Activated CD4-positive, CD25-positive, alpha-beta regulatory T cell (primary cell): Measurements from ENCODE around the gene EIF2A.
"Not testable (repeated sequence)": the region's sequence is repeated elsewhere in the genome, so short reads cannot be mapped to it uniquely, and the experiment has no call there.

Experiments
- DNase-seq, 4 experiments: peaks; one replicate each; lab custom pipeline; 2025; lab: John Stamatoyannopoulos, UW

Gene EIF2A

DNA sequence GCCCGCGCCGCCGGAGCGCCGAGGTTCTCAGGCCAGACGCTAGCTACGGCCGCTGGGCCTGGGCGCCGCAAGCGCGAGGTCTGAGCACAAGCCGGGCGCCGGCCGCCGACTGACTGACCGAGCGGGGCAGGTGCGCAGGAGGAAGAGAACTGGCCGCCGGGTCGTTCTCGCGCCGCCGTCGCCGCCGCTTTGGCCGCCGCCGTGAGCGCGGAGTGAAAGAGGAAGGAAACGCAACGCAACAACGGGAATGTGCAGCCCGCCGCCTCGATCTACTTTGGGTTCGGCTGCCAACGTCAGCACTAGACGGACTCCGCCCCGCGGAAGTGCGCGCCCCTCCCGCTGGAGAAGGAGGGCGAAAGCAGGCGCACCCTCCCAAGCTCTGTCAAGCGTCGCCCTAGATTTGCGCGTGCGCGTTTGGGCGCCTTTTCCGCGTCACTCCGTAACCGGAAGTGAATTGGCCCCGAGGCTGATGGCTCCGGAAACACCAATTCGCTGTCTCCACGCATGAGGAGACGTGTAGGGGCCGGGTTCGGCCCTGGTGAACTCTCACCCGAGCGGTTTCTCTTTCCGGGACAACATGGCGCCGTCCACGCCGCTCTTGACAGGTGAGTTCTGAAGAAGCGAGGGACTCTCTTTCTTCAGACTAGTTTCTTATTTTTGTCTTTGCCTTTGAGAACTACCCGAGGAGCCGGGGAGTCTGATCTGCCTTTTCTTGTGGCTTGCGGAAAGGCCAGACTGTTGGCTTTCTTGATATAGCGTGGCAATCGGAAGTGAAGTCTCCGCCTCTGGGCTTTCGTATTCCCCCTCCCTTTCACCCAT, at the start of gene EIF2A, which contains the start of gene SERP1:
TSS of gene EIF2A (plus strand) at position 562 of the 819 bp plus-strand sequence. CDS start at position 578, 16 bp downstream.
TSS of gene SERP1 (minus strand) at position 271 of the 819 bp plus-strand sequence. CDS start 361 bp downstream, outside the sequence.
- peak; percentile 96 to 98 (median 98) for DNase-seq

DNA sequence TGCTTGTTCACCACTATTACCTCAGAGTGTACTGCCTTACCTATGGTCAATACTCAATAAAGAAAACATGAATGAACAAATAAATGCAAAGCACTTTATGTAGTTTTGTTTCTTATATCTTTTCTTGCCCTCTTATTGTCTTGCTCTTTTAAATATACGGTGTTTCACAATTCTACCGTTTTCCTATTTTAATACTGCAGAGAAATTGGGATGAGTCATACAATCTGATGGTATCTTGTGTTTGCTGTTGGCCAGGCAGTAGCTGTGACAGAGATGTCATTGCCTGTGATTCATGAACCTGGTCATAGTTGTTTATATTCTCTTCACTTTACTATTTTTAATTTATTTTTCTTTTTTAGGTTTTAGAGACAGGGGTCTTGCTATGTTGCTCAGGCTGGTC, 48.6 kb upstream of the EIF2A start:
- no peak for DNase-seq

DNA sequence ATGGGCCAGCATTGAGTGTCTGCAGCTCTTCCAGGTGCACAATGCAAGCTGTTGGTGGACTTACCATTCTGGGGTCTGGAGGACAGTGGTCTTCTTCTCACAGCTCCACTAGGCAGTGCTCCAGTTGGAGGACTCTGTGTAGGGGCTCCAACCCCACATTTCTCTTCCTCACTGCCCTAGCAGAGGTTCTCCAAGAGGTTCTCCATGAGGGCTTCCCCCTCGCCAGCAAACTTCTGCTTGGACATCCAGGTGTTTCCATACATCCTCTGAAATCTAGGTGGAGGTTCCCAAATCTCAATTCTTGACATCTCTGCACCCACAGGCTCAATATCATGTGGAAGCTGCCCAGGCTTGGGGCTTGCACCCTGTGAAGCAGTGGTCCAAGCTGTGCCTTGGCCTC, 45.6 kb upstream of the EIF2A start:
- not testable (repeated sequence) for DNase-seq

DNA sequence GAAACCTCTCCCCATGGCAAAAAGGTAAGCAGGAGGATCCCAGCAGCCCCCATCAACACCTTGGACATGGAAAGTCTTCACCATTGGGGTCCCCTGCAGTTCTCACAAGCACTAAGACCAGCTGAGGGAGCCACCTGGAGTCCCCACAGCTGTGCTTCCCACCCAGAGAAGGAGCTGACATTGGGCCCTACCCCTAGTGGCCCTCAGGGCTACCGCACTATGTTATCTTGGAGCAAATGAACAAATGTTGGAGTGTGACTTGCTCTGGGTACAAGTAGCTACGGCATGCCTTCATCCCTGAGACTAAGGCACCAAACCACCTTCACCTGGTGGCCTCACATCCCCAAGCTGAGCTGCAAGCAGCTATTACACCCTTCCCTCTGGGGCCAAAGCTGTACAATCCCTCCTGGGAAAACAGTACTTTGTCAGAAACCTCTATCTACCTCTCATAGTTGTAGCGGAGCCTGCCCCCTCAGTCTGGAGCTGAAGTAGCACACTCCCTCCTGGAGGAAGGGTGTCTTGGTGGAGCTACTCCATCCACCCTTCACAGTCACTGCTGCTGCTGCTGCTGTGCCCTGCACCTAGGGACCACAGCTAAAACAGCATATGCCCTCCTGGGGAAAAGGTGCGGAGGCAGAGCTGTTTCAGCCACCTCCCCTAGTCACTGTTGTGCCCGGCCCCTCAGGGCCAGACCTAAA, 43.0 kb upstream of the EIF2A start:
- no peak for DNase-seq

DNA sequence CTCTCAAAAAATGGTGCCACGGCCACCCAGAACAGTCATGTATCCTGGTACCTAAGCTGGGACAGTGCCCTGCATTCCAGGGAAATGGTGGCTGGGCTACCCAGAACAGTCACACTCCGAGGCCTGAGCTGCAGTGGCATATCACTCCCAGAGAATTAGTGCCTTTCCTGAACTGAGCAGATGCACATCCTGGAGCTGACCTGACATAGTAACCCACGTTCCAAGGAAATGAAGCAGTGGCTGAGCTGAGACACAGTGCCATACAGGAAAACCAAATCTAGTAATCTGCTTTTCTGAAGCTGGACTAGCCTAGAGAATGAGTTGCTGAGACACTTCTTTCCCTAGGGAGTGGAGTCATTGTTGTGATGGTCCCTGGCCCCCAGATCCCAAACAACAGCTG, 42.1 kb upstream of the EIF2A start:
- DNase-seq: no peak

DNA sequence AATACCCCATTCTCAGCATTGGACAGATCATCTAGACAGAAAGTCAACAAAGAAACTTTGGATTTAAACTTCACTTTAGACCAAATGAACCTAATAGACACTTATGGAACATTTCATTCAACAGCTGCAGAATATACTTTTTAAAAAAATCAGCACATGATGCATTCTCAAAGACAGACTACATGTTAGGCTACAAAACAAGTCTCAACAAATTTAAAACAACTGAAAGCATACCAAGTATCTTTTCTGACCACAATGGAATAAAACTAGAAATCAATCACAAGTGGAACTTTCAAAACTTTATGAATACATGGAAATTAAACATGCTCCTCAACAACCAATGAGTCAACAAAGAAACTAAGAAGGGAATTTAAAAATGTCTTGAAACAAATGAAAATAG, 38.2 kb upstream of the EIF2A start:
- DNase-seq: no peak

DNA sequence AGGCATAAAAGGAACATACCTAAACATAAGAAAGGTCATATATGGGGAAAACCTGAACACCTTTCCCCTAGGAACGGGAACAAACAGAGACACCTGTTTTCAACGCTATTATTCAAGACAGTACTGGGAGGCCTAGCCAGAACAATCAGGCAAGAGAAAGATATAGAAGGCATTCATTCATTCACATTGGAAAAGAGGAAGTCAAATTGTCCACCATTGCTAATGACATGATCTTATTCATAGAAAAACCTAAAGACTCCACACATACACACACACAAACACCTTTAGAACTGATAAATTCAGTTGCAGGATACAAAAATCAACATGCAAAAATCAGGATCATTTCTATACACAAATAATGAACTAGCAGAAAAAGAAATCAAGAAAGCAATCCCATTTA, 36.8 kb upstream of the EIF2A start:
- DNase-seq: no peak

DNA sequence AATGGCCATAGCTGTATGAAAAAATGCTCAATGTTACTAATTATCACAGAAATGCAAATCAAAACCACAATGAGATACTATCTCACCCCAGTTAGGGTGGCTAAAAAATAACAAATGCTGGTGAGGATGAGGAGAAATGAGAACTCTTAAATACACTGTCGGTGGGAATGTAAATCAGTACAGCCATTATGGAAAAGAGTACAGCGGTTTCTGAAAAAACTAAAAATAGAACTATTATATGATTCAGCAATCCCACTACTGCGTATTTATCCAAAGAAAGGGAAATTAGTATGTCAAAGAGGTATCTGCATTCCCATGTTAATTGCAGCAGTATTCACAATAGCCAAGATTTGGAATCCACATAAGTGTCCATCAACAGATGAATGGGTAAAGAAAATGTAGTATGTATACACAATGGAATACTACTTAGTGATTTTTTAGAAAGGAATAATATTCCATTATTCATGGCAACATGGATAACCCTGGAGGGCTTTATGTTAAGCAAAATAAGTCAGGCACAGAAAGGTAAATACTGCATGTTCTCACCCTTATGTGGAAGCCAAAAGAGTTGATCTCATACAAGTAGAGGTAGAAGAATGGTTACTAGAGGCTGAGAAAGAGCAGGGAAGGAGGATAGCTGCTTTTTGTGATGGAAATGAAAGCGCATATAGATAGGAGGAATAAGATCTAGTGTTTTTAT, 35.3 kb upstream of the EIF2A start:
- no peak for DNase-seq

DNA sequence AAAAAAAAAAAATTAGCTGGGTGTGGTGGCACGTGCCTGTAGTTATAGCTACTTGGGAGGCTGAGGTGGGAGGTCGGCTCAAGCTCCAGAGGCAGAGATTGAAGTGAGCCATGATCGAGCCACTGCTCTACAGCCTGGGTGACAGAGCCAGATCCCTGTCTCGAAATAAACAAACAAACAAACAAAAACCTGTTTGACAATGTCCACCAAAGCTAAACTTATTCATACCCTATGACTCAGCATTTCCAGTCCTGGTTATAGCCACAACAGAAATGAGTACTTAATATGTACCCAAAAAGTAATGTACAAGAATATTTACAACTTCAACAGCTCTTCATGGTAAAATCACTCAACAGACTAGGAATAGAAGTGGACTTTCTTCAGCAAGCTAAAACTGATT, 31.4 kb upstream of the EIF2A start:
- DNase-seq: no peak

DNA sequence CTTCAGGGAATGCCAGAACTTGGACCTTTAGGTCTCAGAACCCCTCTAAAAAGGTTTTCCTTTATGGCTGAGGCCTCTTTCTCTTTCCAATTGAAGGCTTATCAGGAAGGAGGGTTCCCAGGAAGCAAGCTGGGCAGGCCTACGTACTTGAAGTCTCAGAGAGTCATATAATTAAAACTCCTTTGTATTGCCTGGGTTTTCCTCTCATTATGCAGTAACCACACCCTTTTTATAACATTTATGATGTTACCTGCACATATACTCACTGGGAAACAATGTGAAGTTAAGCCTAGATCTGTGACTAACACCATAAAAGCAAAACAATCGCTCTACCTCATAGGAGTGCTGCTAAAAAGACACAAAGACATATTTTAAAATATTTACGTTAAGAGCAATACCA, 27.6 kb upstream of the EIF2A start:
- DNase-seq: no peak

DNA sequence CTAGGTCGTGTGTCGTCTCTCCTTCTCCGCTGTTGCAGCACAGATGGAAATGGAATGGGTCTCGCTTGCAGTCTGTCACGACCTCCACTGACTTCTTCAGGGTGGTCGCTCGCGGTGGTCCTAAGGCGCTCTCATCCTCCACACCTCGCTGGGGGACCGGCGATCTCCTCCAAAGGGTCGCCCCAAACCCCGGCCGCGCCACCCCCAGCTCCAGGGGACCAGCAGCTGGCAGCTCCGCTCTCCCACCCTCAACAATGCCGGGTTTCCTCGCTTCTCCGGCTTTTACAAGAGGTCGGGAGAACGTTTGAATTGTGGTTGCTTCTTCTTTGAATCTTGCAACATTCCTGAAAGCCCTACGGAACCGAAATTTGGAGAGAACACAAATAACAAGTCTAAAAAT, 26.2 kb upstream of the EIF2A start:
- DNase-seq: no peak

DNA sequence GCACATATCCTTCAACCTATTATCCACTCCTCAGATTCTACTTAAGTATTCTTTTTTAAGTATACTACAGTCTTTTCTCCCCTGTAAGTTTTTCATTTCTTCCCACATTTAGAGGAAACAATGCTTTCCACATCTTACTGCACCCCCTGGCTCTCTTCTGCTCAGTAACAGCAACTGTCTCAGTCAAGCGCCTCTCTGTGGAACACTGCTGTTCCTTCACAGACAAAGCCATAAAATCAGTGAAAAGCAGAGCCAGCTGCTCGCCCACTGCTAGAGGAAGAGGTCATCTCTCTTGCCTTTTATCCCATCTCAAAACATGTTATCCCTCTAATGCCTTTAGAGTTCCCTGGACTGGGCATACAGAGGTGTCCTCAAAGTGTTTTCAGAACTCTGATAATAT, 25.1 kb upstream of the EIF2A start:
- DNase-seq: no peak

DNA sequence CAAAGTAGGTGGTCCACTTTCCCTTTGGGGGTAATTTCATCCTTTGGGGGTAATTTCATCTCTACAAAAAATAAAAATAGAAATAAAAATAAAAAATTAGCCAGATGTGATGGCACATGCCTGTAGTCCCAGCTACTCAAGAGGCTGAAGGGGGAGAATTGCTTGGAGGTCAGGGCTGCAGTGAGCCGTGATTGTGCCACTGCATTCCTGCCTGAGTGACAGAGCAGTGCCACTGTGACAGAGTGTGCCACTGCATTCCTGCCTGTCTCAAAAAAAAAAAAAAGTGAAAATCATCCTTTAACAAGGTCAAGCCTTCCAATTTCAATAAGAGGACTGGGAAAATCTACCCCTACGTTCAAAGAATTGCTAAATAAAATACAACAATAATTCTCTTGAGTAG, 23.0 kb upstream of the EIF2A start:
- no peak for DNase-seq

DNA sequence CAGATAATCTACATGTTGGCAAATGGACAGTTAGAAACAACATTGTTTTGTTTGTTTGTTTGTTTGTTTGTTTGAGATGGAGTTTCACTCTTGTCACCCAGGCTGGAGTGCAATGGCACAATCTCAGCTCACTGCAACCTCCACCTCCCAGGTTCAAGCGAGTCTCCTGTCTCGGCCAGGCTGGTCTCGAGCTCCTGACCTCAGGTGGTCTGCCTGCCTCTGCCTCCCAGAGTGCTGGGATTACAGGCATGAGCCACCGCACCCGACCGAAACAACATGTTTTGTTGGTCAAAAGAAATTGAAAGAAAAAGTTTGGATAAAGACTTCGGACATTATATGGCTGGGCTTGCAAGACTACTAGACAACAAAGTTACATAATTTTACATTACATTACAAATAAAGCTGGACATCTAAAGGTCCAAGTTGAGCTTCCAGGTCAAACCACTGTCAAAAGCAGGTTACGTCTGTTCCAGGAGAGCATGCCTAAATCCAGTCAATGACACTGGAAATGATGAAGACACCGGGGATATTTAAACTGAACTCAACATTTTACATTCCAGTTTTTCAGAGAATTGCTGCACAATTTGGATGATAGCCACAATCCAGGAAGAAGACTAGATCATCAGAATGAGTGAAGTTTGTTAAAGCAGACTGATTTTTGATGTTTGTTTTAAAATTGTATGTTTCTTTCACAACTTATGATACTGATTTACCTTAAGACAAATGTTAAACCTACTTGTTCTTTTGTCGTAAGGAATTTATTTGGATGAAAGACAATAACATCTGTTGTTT, 18.9 kb upstream of the EIF2A start:
- no peak for DNase-seq

DNA sequence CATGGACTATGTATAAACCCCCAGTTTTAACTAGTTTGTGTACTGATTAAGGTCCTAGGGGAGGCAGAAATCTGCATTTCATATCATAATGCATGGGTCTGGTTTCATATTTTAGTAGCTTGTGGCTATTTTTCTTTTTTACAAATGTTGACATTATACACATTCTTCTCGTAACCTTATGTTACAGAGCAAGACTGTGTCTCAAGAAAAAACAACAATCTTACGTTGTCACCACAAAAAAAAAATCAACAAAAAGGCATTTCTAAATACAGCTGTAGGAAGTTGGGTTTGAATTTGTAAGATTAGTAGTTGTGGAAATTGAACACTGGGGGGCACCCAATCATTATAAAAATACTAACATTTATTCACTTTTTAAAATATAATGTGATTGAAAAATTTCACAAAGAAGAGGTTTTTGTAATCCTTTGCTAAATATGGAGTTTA, 18.2 kb upstream of the EIF2A start:
- DNase-seq: no peak

DNA sequence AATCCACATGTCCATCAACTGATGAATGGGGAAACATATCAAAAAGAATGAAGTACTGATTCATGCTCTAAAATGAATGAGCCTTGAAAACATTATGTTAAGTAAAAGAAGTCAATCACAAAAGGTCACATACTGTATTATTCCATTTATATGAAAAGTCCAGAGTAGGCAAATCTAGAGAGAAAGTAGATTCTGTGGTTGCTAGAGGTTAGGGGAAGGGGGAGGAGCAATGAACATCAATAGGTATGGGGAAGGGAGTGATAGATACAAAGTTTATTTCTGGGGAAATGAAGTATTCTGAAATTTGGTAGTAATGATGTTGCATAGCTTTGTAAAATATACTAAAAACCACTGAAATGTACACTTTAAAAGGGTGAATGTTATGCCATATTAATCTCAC, 14.8 kb upstream of the EIF2A start:
- DNase-seq: no peak

DNA sequence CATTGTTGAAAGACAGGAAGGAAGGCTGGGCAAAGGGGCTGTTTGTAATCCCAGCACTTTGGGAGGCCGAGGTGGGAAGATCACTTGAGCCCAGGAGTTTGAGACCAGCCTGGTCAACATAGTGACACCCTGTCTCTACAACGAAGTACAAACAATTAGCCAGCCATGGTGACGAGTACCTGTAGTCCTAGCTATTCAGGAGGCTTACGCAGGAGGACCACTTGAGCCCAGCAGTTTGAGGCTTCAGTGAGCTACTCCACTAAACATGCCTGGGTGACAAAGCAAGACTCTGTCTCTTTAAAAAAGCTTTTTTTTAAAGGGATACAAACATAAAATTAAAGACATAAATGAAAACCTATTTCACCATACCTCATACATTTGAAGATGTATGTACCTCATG, 11.4 kb upstream of the EIF2A start:
- DNase-seq: no peak

DNA sequence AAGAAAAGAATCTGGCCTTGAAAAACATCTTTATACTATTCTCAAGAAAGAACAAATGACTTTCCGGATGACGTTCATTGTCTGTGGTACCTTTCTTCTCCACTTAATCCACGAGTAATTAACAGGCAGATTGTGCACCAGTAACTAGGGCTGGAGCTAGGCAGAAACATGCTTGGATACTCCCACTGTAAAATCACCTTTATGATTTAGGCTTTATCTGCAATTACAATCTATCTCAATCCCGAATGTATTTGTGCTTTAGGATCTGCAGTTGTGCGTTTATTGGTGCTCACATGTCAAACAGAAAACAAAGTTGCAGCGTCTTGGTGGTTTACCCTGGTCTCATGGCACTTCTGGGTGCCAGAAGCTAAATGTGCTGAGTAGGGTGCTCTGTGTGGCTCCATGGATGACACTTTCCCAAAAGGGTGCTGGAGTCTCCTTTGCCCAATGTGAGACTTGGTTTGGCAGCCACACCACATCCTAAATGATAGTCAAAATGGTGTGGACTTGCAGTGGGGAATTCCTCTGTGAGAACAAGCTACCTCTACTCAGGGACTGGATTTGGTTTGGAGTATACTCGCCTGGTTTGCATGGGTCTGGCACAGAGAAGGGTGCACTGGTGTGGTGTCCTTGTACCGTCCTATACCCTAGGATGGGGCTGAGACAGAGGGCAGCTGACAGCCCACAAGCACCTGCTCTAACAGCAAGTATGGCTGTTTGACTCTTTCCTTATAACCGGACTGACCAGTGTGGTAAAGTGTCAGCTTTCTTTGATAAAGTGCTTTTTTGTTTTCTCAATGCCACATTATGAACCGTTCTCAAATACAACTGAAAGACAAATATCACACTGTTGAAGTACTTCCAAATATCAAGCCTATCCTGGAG, 8.0 kb upstream of the EIF2A start:
- no peak for DNase-seq

DNA sequence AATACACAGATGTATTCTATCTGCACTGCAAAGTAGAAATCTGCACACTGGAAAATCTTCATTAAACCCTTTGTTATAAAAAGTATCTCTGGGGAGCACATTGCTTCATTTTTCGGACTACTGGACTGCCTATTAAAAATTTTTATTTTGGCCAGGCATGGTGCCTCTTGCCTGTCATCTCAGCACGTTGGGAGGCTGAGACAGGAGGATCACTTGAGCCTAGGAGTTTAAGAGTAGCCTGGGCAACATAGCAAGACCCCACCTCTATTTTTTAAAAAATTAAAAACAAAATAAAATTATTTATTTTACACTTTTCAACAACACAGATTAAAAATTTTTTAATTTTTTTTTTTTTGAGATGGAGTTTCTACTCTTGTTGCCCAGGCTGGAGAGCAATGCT, 6.3 kb upstream of the EIF2A start:
- DNase-seq: no peak

DNA sequence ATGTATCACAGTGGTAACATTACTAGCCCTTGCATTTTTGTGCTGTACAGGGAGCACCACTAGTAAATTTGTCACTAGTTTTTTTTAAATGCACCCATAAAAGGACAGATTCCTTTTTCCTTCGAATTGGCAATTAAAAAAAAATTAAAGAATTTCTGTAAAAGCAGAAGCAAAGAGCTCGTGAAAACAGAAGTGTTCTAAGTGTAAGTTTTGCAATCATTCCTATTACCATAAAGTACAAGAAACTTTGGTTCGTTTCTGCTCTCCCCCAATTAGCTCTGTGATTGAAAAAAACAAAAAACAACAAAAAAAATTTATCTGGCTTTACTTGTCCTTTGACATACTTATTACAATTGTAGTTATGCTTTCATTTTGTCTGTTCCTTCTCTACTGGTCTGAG, 5.6 kb upstream of the EIF2A start:
- no peak for DNase-seq

DNA sequence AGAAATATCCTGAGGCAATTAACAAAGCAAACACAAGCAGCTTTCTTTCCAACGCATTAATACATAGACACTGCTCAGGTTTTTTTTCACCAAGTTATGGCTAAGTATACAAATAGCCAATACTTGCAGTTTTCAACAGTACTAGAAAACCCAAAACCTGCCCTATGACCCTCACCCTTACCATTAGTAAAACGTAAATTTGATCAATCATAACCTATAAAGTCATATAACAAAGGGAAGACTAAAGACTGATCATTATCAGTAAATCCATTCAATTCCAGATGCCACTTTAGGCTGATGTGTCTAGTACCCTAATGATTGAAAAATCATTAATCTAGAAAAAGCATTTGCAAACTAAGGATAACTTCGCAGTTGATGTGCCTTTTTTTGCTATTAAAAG, 3.5 kb upstream of the EIF2A start:
- DNase-seq: no peak
